Ishikawa (cell line): ENCODE data around the gene ABLIM2.
A peak's percentile ranks its signal among the peaks of the same experiment; 100 is the strongest.

ENCODE experiments used
- CEBPB ChIP-seq: IDR thresholded peaks from 2 replicates; pipeline ENCODE4 v1.6.1; 2012
- CREB1 ChIP-seq: IDR thresholded peaks from 2 replicates; pipeline ENCODE4 v1.6.1; 2012; ENCODE audit warnings: low read depth
- EGR1 ChIP-seq: IDR thresholded peaks from 2 replicates; pipeline ENCODE4 v1.6.1; 2012
- EP300 ChIP-seq: IDR thresholded peaks from 2 replicates; pipeline ENCODE4 v1.6.1; 2012; ENCODE audit warnings: borderline replicate concordance
- FOXM1 ChIP-seq: IDR thresholded peaks from 2 replicates; pipeline ENCODE4 v1.6.1; 2012; ENCODE audit warnings: low read depth, borderline replicate concordance
- NFIC ChIP-seq: IDR thresholded peaks from 2 replicates; pipeline ENCODE4 v1.6.1; 2012
- RAD21 ChIP-seq: IDR thresholded peaks from 2 replicates; pipeline ENCODE4 v1.6.1; 2012; ENCODE audit warnings: low read depth
- REST ChIP-seq: IDR thresholded peaks from 2 replicates; pipeline ENCODE4 v1.6.1; 2012; ENCODE audit warnings: low read depth, mild to moderate bottlenecking
- TAF1 ChIP-seq: IDR thresholded peaks from 2 replicates; pipeline ENCODE4 v1.6.1; 2012; ENCODE audit warnings: low read depth, mild to moderate bottlenecking
- TCF12 ChIP-seq: IDR thresholded peaks from 2 replicates; pipeline ENCODE4 v1.6.1; 2012; ENCODE audit warnings: low read depth
- TEAD4 ChIP-seq: IDR thresholded peaks from 2 replicates; pipeline ENCODE4 v1.6.1; 2012
- YY1 ChIP-seq: IDR thresholded peaks from 2 replicates; pipeline ENCODE4 v1.6.1; 2012; ENCODE audit warnings: low read depth
- ZBTB7A ChIP-seq: IDR thresholded peaks from 2 replicates; pipeline ENCODE4 v1.6.1; 2012; ENCODE audit warnings: low read depth
- TF ChIP-seq, protein P1 (sequence below): IDR thresholded peaks from 2 replicates; pipeline ENCODE4 v1.6.1; 2012
- TF ChIP-seq, protein P2 (sequence below): IDR thresholded peaks from 2 replicates; pipeline ENCODE4 v1.6.1; 2012

ABLIM2 gene

DNA sequence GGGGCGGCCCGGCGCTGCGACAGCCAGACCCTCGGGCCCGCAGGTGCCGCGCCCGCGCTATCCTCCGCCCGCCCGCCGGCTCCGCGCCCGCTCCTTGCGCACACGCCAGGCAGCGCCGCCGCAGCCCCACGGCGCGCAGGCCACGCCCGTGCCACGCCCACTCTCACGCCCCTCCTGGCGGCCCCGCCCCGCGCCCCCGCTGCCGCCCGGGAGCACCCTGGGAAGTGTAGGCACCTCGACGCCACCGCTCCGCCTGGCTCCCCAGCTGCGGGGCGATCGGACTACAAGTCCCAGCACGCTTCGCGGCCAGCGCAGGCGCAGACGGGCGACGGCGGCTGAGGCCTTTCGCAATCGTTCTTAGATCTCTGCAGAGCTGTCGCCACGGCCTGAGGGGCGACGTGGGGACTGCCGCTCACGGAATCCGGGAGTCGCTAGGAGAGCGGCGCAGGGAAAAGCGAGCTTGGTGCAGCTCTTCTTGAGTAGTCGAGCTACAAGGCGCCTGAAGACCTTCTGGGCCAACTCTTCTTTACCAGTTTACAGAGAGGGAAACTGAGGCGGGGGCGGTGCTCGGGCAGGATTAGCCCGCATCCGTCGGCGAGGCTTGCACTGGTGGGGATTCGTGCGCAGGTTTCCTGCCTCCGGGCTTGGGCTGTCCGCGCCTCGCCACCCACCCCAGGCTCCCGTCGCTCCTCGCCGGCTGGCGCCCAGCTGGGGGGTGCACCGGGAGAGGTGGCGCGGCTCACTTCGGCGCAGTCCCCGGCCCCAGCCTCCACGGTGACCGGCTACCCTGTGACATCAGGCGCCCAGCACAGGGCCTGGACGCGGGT lies at the start of gene ABLIM2:
Gene ABLIM2 (minus strand): TSS at position 104 of the 827 bp plus-strand sequence. CDS start 124 bp downstream, outside the sequence.
- TF ChIP-seq CREB1 (no peak), EP300 (no peak), ZBTB7A (peak; percentile 39; the same call in 1 of the 2 replicates), TAF1 (0 out of 2 replicates have a peak, but pooled peaks have one; percentile 12), NFIC (no peak), EGR1 (peak; percentile 84), TCF12 (no peak), RAD21 (no peak), CEBPB (peak; percentile 99)
- TF ChIP-seq, protein P1, sequence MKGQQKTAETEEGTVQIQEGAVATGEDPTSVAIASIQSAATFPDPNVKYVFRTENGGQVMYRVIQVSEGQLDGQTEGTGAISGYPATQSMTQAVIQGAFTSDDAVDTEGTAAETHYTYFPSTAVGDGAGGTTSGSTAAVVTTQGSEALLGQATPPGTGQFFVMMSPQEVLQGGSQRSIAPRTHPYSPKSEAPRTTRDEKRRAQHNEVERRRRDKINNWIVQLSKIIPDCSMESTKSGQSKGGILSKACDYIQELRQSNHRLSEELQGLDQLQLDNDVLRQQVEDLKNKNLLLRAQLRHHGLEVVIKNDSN: no peak
- TF ChIP-seq, protein P2, sequence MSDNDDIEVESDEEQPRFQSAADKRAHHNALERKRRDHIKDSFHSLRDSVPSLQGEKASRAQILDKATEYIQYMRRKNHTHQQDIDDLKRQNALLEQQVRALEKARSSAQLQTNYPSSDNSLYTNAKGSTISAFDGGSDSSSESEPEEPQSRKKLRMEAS: peak; percentile 45; the same call in 1 of the 2 replicates

- TF ChIP-seq NFIC (no peak), YY1 (no peak), FOXM1 (no peak), TEAD4 (no peak), EGR1 (no peak), ZBTB7A (no peak), CREB1 (no peak)
Observed at GRCh38 chr4:8207314-8207713, 48.7 kb upstream of the ABLIM2 start.

DNA sequence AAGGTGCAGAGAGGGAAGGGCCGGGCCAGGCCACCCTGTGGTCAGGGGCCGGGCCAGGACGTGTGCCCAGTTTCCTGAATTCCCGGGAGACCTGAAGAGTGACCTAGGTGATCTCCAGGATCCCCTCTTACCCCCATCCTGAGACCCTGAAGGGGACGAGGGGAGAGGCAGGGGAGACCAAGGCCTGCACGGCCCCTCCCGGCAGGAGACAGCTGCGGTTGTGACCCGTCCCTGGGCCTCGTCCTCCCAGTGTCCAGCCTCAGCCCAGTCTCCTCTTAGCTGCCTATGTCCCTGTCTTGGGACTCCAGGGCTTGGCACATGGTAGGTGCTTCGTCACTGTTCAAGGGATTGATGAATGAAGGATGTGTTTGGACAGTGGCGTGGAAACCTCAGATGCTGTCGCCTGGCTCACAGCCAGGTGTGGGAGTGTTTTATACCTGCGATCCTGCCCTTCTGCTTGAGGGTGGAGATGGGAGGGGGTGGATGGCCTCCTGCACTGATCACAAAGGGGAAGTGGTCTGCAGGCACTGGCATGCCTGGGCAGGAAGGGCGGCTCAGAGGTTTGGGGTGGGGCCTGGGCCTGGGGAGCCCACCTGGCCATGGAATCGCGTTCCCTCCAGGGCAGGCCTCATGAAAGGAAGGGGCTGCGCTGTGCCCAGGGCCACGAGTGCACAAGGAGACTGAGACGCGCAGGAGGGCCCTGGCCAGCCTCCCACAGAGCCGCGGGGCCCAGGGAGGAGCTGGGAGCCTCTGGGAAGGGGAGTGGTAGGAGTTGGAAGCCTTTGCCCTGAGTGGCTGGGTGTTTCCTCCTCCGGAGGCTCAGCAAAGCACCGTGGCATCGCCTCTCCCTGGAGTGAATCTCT lies 47.4 kb upstream of the ABLIM2 start:
- no peak for TF ChIP-seq EP300
- no peak for TF ChIP-seq CEBPB
- no peak for TF ChIP-seq TAF1
- TF ChIP-seq, protein P1: no peak
- no peak for TF ChIP-seq EGR1
- TF ChIP-seq, protein P2: no peak

GRCh38 chr4:8205241-8205707 lies 46.7 kb upstream of the ABLIM2 start:
- TF ChIP-seq TEAD4: no peak
- no peak for TF ChIP-seq EGR1
- no peak for TF ChIP-seq REST
- no peak for TF ChIP-seq NFIC
- TF ChIP-seq EP300: no peak
- TF ChIP-seq TAF1: no peak
- TF ChIP-seq, protein P2: no peak
- TF ChIP-seq, protein P1: no peak
- no peak for TF ChIP-seq RAD21
- no peak for TF ChIP-seq ZBTB7A
- TF ChIP-seq TCF12: no peak

- TF ChIP-seq CREB1: no peak
- TF ChIP-seq REST: no peak
- no peak for TF ChIP-seq TCF12
- TF ChIP-seq NFIC: no peak
Observed at GRCh38 chr4:8204576-8205227, 46.1 kb upstream of the ABLIM2 start.
